ENCODE data around the gene RAD51B. TPM values are rescaled to one million over a fixed set of nuclear protein-coding genes. Genes with fewer than 3 reads are reported as not detected.
"Not testable (repeated sequence)": the region's sequence is repeated elsewhere in the genome, so short reads cannot be mapped to it uniquely, and the experiment has no call there.

RAD51B gene
- total RNA-seq, 1 donor from 2014 or later = 28.5 TPM

DNA sequence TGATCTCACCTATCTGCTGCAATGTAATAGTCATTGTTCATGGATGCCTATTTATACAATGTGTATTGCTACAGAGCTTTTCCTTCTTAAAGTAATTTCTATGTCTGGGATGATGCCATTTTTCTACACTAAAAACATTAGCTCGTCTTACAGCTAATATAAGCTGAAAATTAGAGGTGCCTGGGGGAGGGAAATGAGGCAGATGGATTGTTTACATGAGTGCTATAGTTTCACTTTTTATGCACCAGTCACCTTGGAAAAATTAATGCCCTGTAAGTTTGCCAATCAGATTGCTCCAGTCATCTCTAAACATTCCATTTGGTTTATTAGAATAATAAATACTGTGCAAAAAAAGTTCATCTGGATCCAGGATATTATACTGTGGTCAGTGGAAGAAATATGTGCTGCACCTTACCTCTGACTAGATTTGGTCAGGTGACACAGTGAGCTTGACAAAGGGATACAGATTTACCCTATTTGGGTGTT lies 436.2 kb downstream of the RAD51B start:
- H3K4me3 ChIP-seq = no peak overlapping the region
- no peak for DNase-seq (ENCODE audit: extremely low spot score in 2 of 2)
- no peak overlapping the region for H3K27ac ChIP-seq
- H3K27me3 ChIP-seq = no peaks in the 10 kb centered on the region
- peak in 1 of 2 donors; percentile 18 for TF ChIP-seq POLR2AphosphoS5 (IDR thresholded peaks at IDR 0.05; ENCODE audit: insufficient read depth in 1 of 2, low read depth in 1 of 2)
- no peak for TF ChIP-seq POLR2A (IDR thresholded peaks at IDR 0.05)
- no peaks in the 10 kb centered on the region for H3K9me3 ChIP-seq
- no peaks in the 10 kb centered on the region for H3K36me3 ChIP-seq
- H3K4me1 ChIP-seq = peaks cover 32% of the 10 kb centered on the region
- intact Hi-C loops (cut with DNase I) = loop anchor here (5.0 kb wide), 1 partner anchor 1082 kb away; no protein-coding TSS in a partner anchor

DNA sequence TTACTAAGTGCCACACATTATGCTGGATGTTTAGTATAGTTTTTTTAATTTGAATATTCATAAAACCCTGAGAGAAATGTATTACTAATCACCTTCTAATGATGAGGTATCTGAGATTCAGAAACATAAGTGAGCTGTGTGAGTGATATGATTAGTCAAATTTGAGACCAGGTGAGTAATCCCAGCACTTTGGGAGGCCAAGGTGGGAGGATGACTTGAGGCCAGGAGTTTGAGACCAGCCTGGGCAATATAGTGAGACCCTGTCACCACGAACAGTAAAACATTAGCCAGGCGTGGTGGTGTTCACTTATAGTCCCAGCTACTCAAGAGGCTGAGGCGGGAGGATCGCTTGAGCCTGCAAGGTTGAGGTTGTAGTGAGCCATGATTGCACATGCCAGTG lies 438.4 kb downstream of the RAD51B start:
- H3K27me3 ChIP-seq = no peaks in the 10 kb centered on the region
- no peak for TF ChIP-seq POLR2A (IDR thresholded peaks at IDR 0.05)
- no peak for TF ChIP-seq CTCF (IDR thresholded peaks at IDR 0.05)
- no peak for TF ChIP-seq POLR2AphosphoS5 (IDR thresholded peaks at IDR 0.05; ENCODE audit: insufficient read depth in 1 of 2, low read depth in 1 of 2)
- H3K9me3 ChIP-seq = no peaks in the 10 kb centered on the region
- DNase-seq (ENCODE audit: extremely low spot score in 2 of 2) = no peak
- no peak overlapping the region for H3K4me3 ChIP-seq
- no peaks in the 10 kb centered on the region for H3K36me3 ChIP-seq
- intact Hi-C loops (cut with DNase I) = loop anchor here (5.0 kb wide), 1 partner anchor 1079 kb away; no protein-coding TSS in a partner anchor
- no peak overlapping the region for H3K27ac ChIP-seq
- peaks cover 22% of the 10 kb centered on the region for H3K4me1 ChIP-seq

DNA sequence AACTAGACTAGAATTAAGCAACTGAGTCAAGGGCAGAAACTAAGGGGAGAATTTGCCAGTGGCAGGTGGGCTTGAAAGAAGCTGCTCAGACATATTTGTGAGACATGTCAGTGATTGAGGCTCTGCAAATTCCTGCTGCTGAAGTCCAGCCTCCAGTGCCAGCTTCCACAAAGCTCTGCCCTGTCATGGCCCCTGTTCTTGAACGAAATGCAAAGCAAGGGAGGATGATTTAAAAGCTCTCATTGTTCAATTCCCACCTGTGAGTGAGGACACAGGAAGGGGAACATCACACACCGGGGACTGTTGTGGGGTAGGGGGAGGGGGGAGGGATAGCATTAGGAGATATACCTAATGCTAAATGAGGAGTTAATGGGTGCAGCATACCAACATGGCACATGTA lies 439.4 kb downstream of the RAD51B start:
- H3K36me3 ChIP-seq; H3K27me3 ChIP-seq; H3K27ac ChIP-seq; DNase-seq (ENCODE audit: extremely low spot score in 2 of 2); H3K9me3 ChIP-seq; H3K4me3 ChIP-seq: not testable (repeated sequence)
- peaks cover 32% of the 10 kb centered on the region for H3K4me1 ChIP-seq
- intact Hi-C loops (cut with DNase I) = loop anchor here (5.0 kb wide), 1 partner anchor 1078 kb away; no protein-coding TSS in a partner anchor

- no peaks in the 10 kb centered on the region for H3K9me3 ChIP-seq
- no peak overlapping the region for H3K27ac ChIP-seq
- H3K27me3 ChIP-seq = no peaks in the 10 kb centered on the region
- H3K4me3 ChIP-seq = no peak overlapping the region
- intact Hi-C loops (cut with DNase I) = no loop called here
- no peaks in the 10 kb centered on the region for H3K36me3 ChIP-seq
- peak in 1 of 2 donors; percentile 22 for DNase-seq (ENCODE audit: extremely low spot score in 2 of 2)
- no peak for TF ChIP-seq POLR2AphosphoS5 (IDR thresholded peaks at IDR 0.05; ENCODE audit: insufficient read depth in 1 of 2, low read depth in 1 of 2)
- TF ChIP-seq CTCF (IDR thresholded peaks at IDR 0.05) = no peak
- no peak for TF ChIP-seq POLR2A (IDR thresholded peaks at IDR 0.05)
- H3K4me1 ChIP-seq = peaks cover 36% of the 10 kb centered on the region
Measured at GRCh38 chr14:68260121-68260520, 440.5 kb downstream of the RAD51B start.

DNA sequence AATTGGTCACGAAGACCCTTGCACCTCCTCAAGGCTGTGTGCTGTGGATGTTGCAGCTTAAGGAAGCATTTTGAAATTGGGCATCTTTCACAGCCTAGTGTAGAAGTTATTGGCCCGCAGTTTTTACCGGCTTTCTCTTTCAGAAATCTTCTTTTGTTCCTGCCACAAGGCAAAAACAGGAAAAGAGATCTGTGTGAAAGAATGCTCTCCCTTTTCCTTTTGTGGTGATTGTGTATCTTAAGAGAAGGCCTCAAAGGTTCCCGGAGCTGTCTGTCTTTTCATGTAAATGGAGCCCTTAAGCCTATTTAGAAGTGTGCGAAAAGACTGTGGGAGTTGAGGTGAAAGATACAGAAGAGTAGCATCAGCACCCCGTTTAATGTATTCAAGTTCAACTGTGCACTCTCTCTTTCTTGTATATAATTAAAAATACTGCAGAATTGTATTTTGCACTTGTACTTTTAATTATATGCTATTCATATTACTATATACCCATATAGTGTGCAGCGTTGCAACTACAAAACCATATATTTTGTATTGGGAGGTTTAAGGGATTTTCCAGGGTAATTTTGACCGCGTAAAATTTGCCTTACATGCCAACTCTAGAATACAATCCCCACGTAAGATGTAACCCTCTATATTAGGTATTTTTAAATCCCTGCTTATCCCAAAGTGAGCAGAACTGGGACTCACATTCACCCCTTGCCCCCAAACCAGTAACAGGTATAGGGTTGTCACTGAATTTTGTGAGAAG lies 441.7 kb downstream of the RAD51B start:
- no peak for TF ChIP-seq CTCF (IDR thresholded peaks at IDR 0.05)
- no peak for TF ChIP-seq POLR2AphosphoS5 (IDR thresholded peaks at IDR 0.05; ENCODE audit: insufficient read depth in 1 of 2, low read depth in 1 of 2)
- no peak for TF ChIP-seq POLR2A (IDR thresholded peaks at IDR 0.05)
- intact Hi-C loops (cut with DNase I) = no loop called here
- H3K27ac ChIP-seq = no peak overlapping the region

DNA sequence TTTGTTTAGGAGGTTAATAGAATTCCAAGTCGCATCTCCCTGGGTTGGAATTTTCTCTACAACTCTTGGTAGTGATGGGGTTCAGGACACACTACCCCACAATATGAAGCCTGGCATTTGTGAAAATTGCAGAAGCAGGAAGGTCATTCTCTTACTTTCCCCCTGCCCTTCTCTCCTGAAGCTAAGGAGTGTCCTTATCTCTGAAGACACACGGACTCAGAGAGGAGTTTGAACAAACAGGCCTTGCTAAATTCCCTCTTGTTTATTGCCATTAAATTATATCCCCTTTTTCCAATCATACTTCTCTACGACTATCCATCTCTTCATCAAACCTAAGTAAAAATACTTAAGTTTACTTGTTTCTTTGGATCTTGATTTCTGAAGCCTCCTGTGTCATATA lies 443.0 kb downstream of the RAD51B start:
- no peaks in the 10 kb centered on the region for H3K27me3 ChIP-seq
- H3K36me3 ChIP-seq = no peaks in the 10 kb centered on the region
- H3K4me1 ChIP-seq = peaks cover 30% of the 10 kb centered on the region
- TF ChIP-seq CTCF (IDR thresholded peaks at IDR 0.05) (no peak), POLR2A (IDR thresholded peaks at IDR 0.05) (no peak), POLR2AphosphoS5 (IDR thresholded peaks at IDR 0.05; ENCODE audit: insufficient read depth in 1 of 2, low read depth in 1 of 2) (no peak)
- no peaks in the 10 kb centered on the region for H3K9me3 ChIP-seq
- intact Hi-C loops (cut with DNase I) = no loop called here
- peak in 1 of 2 donors; percentile 8 for DNase-seq (ENCODE audit: extremely low spot score in 2 of 2)
- no peak overlapping the region for H3K4me3 ChIP-seq
- H3K27ac ChIP-seq = peak overlapping the region; percentile 36

More for the DNA sequence above, 441.7 kb downstream of the RAD51B start:
- Histone ChIP-seq H3K4me3 (no peak overlapping the region), H3K9me3 (no peaks in the 10 kb centered on the region), H3K36me3 (no peaks in the 10 kb centered on the region), H3K27me3 (no peaks in the 10 kb centered on the region), H3K4me1 (peaks cover 28% of the 10 kb centered on the region)
- DNase-seq (ENCODE audit: extremely low spot score in 2 of 2) = peak in 1 of 2 donors; percentile 54

All from vagina (tissue), 2 donors.